Non-pigmented ciliary epithelial cell (primary cell): ENCODE measurements around the gene CAMK1D.
"Not testable (repeated sequence)": the region's sequence is repeated elsewhere in the genome, so short reads cannot be mapped to it uniquely, and the experiment has no call there.

Source experiments
- DNase-seq: peaks from one replicate; pipeline ENCODE4 v3.0.0-alpha.2; 2010; ENCODE audit warnings: low read depth

CAMK1D gene

GRCh38 chr10:12796401-12797160, 447.2 kb downstream of the CAMK1D start:
- no peak for DNase-seq

GRCh38 chr10:12797471-12798262, 448.3 kb downstream of the CAMK1D start:
- no peak for DNase-seq

DNA sequence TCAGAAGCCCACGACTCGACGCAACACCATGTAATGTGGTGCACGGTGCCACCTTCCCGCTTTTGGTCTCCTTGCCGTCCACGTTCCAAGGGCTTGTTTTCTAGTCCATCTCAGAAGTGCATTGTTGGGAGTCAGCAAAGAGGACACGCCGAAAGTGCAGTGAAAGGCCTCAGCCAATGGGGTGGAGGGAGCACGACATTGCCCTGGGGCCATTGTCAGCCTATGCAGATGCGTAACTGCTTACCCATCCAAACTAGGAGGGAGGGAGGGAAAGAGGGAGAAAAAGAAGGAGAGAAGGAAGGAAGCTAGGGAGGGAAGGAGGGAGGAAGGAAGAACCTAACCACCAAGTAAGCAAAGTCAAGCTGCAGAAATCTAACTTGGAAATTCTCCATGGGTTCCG, 449.8 kb downstream of the CAMK1D start:
- DNase-seq = no peak

GRCh38 chr10:12799714-12800113, 450.4 kb downstream of the CAMK1D start:
- no peak for DNase-seq

DNA sequence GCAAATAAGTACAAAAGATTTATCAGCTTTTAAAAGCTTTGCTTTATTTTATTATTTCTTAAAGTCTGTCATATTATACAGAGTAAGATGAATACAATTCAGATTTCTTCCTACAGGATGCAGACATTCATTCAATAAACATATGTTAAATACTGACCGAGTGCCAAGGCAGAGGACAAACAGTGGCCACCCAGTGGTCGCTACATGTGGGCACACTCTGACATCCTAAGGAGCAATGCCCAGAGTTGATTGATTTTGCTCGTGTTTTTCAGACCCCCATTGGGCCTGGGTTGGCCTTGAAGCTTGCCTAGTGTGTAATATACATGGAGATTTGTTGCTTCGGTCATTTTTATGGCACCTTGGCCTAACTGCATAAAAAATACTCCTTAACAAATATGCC, 451.0 kb downstream of the CAMK1D start:
- DNase-seq = no peak

DNA sequence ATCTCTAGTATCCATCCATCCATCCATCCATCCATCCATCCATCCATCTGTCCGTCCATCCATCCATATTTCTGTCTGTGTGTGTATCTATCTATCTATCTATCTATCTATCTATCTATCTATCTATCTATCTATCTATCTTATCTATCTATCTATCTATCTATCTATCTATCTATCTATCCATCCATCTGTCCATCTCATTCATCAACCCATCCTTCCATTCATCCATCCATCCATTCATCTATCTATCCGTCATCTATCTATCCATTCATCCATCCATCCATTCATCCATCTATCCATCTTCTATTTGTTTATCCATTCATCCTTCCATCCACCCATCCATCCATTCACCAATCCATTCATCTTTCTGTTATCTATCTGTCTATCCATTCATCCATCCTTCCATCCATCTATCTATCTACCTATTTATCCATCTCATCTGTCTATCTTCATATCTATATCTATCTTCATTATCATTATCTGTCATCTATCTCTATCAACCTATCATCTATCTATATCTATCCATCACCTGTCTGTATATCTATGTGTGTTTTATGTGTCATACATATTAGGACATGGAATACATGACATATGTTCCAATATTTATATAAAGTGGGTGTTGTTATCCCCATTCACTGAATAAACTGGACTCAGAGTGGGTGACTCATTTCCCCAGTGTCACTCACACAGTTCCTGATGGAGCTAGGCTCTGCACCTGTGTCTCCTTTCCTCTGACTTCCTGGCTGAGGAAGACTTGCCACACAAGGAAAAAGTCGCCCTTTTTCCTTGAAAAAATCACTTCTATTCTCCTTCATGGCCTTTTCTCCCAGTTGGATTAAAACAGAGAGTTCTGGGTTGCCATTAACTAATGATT, 452.1 kb downstream of the CAMK1D start:
- DNase-seq = no peak

DNA sequence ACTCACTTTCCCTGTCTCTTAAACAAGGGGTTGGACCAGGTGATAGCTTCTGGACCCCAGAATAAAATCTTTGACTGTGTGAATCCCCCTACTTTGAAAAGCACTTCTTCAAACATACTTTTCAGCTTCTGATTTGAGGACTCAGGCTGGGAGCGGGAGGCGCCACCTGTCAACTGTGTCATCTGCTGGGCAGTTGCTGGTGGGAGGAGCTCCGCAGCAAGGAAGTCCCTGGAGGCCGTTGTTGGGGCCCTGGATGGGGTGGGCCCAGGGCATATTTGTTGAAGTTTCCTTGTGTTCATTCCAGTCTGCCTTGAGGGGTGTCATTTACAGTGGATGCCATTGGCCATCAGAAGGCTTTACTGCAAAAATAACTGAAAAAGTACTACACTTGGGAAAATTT, 454.4 kb downstream of the CAMK1D start:
- no peak for DNase-seq

- no peak for DNase-seq
Measured at GRCh38 chr10:12806228-12807095, 457.1 kb downstream of the CAMK1D start.

DNA sequence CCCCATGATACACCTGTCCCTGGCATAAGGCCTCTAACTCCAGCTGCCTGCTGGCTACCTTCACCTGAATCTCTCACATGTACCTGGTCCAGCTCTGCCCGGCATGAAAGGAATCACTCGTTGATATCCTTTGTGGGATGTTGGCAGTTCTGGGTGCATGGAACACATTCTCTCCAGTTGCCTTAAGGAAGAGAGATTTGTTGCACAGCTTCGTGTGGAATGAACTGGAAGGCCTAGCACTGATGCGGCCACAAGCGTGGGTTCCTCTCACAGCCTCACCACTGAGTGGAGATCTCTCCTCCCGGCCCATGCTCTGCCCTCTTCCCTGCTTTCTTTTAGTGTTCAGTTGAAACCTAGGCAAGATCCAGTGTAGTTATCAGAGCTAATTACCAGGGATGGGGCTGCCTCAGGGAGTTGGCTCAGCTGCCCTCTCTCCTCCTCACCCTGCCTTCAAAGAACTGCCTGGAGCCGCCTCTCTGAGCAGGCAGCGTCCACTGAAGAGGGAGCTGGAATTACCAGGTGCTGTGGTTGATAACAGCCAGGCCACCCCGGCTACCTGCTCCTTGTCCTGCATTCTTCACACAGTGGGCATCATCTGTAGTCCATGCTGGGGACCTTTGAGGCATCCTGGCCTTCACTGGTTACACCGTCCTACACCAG, 457.9 kb downstream of the CAMK1D start:
- no peak for DNase-seq

- no peak for DNase-seq
Measured at GRCh38 chr10:12808014-12808613, 458.8 kb downstream of the CAMK1D start.

DNA sequence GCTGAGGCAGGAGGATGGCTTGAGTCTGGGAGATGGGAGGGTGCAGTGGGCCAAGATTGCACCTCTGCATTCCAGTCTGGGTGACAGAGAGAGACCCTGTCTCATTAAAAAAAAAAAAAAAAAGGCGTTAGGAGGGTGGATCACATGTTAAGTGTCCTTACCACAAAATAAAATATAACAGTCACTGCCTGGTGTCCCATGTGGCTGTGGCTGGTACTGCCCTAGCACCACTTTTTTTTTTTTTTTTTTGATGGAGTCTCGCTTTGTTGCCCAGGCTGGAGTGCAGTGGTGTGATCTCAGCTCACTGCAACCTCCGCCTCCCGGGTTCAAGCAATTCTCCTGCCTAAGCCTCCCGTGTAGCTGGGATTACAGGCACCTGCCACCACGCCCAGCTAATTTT, 460.7 kb downstream of the CAMK1D start:
- DNase-seq = not testable (repeated sequence)

GRCh38 chr10:12811826-12812225, 462.5 kb downstream of the CAMK1D start:
- DNase-seq = no peak

DNA sequence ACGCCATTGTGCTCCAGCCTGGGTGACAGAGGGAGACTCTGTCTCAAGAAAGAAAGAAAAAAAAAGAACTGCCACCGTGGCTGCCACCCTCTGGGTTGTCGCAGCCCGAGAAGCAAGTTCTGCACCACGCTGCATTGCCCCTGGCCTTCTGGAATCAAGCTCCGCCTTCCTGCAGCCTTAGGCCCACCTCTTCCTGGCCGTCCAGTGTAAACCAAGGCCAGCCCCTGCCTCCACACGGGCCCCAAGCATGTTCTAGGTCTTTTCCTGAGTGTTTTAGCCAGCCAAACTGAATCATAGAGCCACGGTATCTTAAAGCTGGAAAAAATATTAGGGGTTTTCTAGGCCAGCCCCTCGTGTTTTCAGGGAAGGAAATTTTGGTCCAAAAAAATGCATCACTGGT, 463.2 kb downstream of the CAMK1D start:
- DNase-seq = no peak

GRCh38 chr10:12814166-12814565, 464.8 kb downstream of the CAMK1D start:
- no peak for DNase-seq

GRCh38 chr10:12819071-12819470, 469.7 kb downstream of the CAMK1D start:
- no peak for DNase-seq

DNA sequence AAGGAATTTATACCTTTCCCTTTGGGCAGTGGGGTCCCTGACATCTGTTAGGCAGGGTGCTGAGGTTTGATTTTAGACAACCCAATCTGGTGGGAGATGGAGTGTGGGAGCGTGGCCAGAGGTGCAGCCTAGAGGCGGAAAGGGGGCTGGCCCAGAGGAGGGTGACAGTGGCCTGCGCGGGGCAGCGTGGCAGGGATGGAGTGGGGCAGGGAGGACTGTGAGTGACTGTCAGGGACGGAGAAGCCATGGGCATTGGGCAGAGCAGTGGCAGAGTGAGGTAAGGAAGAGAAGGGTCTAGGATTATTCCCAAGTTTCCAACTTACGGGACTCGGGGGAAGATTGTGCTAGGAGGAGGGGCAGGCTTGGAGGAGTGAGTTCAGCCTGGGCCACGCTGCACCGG, 470.3 kb downstream of the CAMK1D start:
- no peak for DNase-seq

DNA sequence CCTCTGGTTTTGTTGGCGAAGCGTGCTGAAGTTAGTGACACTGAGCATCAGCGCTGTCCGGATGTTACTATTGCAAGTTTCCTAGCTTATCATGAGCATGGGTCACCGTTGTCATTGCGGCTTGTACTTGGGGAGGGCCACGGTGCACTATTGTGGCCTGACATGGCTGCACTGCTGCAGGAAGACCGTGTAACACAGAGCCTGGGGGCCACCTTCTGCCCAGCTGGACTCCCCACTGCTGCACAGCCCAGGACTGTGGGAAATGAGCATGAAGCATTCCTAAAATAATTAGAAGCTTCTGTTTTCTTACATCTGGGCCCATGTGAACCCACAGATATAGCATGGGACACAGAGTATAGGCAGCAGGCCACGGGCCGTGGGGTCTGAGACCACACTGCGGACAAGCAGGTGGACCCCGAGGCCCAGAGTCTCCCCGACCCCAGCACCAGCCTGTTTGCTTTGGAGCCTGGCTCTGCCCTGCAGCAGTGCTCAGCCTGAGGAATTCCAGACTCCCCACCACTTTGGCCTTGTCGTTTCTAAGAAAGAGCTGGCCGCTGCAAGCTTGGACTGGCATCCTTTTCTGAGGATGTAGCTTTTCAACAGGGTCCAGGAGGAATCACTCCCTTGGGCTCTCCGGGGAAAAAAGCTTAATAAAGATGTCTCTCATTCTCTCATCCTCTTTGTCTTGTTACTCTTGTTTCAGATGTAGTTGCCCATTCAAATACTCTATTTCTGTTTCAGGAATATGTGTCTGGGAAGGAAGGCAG, 473.0 kb downstream of the CAMK1D start:
- DNase-seq = no peak

DNA sequence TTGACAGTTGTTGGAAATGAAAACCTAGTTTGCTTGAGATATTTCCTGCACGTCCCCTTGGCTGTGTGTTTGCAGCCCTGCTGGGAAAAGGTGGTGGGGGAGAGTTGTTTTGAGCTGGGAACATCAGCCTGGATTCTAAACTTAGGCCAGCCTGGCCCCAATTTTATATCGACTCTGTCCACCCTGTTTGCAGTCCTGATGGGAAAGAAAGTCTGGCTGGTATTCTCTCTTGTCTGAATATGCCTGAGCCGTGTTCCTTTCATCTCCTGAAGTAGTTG, 473.5 kb downstream of the CAMK1D start:
- DNase-seq = no peak

- no peak for DNase-seq
Measured at GRCh38 chr10:12823328-12823727, 474.0 kb downstream of the CAMK1D start.

DNA sequence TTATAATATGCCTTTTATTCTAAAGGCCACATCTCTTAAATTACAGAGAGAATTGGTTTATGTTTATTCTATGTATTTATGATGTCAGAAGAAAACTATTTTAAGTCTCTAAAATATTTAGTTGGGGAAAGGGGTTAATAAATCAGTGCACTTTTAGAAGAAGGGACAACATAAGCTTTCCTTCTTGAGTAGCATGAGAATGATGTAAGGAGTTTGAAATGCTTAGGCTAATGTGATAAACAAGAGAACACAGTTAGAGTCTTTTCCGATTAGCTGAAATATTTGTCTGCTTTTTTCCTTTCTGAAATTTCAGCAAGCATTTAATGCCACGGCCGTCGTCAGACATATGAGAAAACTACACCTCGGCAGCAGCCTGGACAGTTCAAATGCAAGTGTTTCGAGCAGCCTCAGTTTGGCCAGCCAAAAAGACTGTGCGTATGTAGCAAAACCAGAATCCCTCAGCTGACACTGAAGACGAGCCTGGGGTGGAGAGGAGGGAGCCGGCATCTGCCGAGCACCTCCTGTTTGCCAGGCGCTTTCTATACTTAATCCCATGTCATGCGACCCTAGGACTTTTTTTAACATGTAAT, 476.0 kb downstream of the CAMK1D start:
- peak; percentile 10 for DNase-seq
